KOPT-K1 (cell line): ENCODE results near the gene TBX5.

Experiments used
- H3K27ac ChIP-seq: fragments of 200-600 bp; sonication (generic); 2 replicates; pipeline ENCODE4 v1.5.1; 2016; ENCODE audit warnings: antibody characterized with exemption, mild to moderate bottlenecking, low read depth, low read length; ENCODE audit not compliant: poor library complexity, severe bottlenecking
- H3K36me3 ChIP-seq: fragments of 200-600 bp; sonication (generic); 2 replicates; pipeline ENCODE4 v1.5.1; 2017; ENCODE audit warnings: antibody characterized with exemption, mild to moderate bottlenecking, low read length, moderate library complexity; ENCODE audit not compliant: insufficient read depth
- H3K9me3 ChIP-seq: fragments of 200-600 bp; sonication (generic); 2 replicates; pipeline ENCODE4 v1.5.1; 2017; ENCODE audit warnings: antibody characterized with exemption, low read length, mild to moderate bottlenecking; ENCODE audit not compliant: insufficient read depth, poor library complexity, severe bottlenecking

TBX5 gene

GRCh38 chr12:114313910-114314309 lies 92.0 kb downstream of the TBX5 start:
- H3K27ac ChIP-seq: no peak overlapping the region
- no peaks in the 10 kb centered on the region for H3K36me3 ChIP-seq
- H3K9me3 ChIP-seq: no peaks in the 10 kb centered on the region

GRCh38 chr12:114311974-114312373 lies 94.0 kb downstream of the TBX5 start:
- Histone ChIP-seq H3K36me3 (no peaks in the 10 kb centered on the region), H3K27ac (no peak overlapping the region), H3K9me3 (no peaks in the 10 kb centered on the region)

GRCh38 chr12:114306646-114307045 lies 99.3 kb downstream of the TBX5 start:
- Histone ChIP-seq H3K27ac (no peak overlapping the region), H3K36me3 (no peaks in the 10 kb centered on the region), H3K9me3 (no peaks in the 10 kb centered on the region)

DNA sequence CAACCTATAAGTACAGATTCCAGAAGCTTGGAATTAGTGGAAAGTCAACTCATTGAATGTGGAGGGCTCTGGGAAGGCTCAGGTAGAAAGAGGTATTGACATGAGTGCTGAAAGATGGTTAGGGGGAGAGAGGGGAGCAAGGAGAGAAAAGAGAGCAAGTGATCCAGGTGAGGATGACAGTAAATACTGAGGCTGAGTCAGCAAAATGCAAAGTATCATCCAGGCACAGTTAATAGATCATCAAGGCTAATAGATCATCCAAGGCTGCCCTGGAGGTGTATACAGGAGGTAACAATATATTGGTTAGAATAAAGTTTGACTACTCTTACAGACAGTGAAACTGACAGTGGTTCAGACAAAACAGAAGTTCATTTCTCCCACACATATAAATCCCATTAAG lies 100.5 kb downstream of the TBX5 start:
- H3K9me3 ChIP-seq: no peaks in the 10 kb centered on the region
- no peak overlapping the region for H3K27ac ChIP-seq
- no peaks in the 10 kb centered on the region for H3K36me3 ChIP-seq
